Brain pericyte (primary cell): Measurements from ENCODE around the gene TMEM229B.

ENCODE experiments used
- DNase-seq: peaks from one replicate; pipeline ENCODE4 v3.0.0-alpha.2; 2012; ENCODE audit warnings: low read depth, low spot score

The TMEM229B gene

GRCh38 chr14:67487937-67488893 lies at the start of gene TMEM229B:
TSS of gene TMEM229B (minus strand) at chr14:67488721. CDS start at chr14:67473923, 14,798 bp downstream.
- DNase-seq = no peak

- no peak for DNase-seq
Measured at GRCh38 chr14:67537736-67538135, 49.2 kb upstream of the TMEM229B start.

GRCh38 chr14:67536087-67536486 lies 47.6 kb upstream of the TMEM229B start:
- DNase-seq = no peak

GRCh38 chr14:67533754-67534085 lies 45.2 kb upstream of the TMEM229B start:
- DNase-seq = no peak

- DNase-seq = no peak
Measured at GRCh38 chr14:67532998-67533753, 44.7 kb upstream of the TMEM229B start, which contains the start of gene PLEKHH1. TSS of gene PLEKHH1 (plus strand) at chr14:67533290. CDS start at chr14:67541868, 8,578 bp downstream.

GRCh38 chr14:67532606-67532997 lies 44.1 kb upstream of the TMEM229B start:
- DNase-seq = no peak

- no peak for DNase-seq
Measured at GRCh38 chr14:67529947-67530935, 41.7 kb upstream of the TMEM229B start.

GRCh38 chr14:67528276-67528675 lies 39.8 kb upstream of the TMEM229B start:
- DNase-seq = no peak

GRCh38 chr14:67527756-67528155 lies 39.2 kb upstream of the TMEM229B start:
- DNase-seq = no peak

- DNase-seq = peak; percentile 24
Measured at GRCh38 chr14:67526676-67527459, 38.3 kb upstream of the TMEM229B start.

GRCh38 chr14:67526181-67526580 lies 37.7 kb upstream of the TMEM229B start:
- DNase-seq = no peak

- no peak for DNase-seq
Measured at GRCh38 chr14:67525389-67525788, 36.9 kb upstream of the TMEM229B start.

GRCh38 chr14:67524634-67524963 lies 36.1 kb upstream of the TMEM229B start:
- no peak for DNase-seq

GRCh38 chr14:67523764-67524633 lies 35.5 kb upstream of the TMEM229B start:
- DNase-seq = no peak

GRCh38 chr14:67522270-67522669 lies 33.7 kb upstream of the TMEM229B start:
- no peak for DNase-seq

- DNase-seq = no peak
Measured at GRCh38 chr14:67520482-67520881, 32.0 kb upstream of the TMEM229B start.

- DNase-seq = no peak
Measured at GRCh38 chr14:67519406-67519805, 30.9 kb upstream of the TMEM229B start.

GRCh38 chr14:67517083-67517482 lies 28.6 kb upstream of the TMEM229B start:
- no peak for DNase-seq

GRCh38 chr14:67516676-67517075 lies 28.2 kb upstream of the TMEM229B start:
- DNase-seq = no peak
